DOHH2 (cell line): ENCODE results near the gene IRGC.

ENCODE experiments used
- EZH2phosphoT487 ChIP-seq: fragments of 200-600 bp; sonication (generic); IDR thresholded peaks from 2 replicates; pipeline ENCODE4 v1.6.1; 2017; ENCODE audit warnings: borderline replicate concordance, mild to moderate bottlenecking, antibody characterized with exemption, low read length, moderate library complexity, mixed read lengths
- TF ChIP-seq, protein P1 (sequence below): fragments of 200-600 bp; sonication (generic); IDR thresholded peaks from one replicate; pipeline ENCODE4 v1.5.1; 2014; ENCODE audit warnings: antibody characterized with exemption, mild to moderate bottlenecking, low read depth, low read length; ENCODE audit not compliant: poor library complexity, severe bottlenecking

DNA sequence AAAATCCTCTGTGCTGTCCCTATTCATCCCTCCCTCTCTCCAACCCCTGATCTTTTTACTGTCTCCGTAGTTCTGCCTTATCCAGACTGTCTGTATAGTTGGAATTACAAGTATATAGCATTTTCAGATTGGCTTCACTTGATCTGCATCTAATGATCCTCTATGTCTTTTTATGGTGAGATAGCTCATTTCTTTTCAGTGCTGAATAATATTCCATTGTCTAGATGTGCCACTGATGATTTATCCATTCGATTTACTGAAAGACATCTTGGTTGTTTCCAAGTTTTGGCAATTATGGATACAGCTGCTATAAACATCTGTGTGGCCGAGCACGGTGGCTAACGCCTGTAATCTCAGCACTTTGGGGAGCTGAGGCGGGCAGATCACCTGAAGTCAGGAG is 19.1 kb downstream of the IRGC start:
- TF ChIP-seq, protein P1, sequence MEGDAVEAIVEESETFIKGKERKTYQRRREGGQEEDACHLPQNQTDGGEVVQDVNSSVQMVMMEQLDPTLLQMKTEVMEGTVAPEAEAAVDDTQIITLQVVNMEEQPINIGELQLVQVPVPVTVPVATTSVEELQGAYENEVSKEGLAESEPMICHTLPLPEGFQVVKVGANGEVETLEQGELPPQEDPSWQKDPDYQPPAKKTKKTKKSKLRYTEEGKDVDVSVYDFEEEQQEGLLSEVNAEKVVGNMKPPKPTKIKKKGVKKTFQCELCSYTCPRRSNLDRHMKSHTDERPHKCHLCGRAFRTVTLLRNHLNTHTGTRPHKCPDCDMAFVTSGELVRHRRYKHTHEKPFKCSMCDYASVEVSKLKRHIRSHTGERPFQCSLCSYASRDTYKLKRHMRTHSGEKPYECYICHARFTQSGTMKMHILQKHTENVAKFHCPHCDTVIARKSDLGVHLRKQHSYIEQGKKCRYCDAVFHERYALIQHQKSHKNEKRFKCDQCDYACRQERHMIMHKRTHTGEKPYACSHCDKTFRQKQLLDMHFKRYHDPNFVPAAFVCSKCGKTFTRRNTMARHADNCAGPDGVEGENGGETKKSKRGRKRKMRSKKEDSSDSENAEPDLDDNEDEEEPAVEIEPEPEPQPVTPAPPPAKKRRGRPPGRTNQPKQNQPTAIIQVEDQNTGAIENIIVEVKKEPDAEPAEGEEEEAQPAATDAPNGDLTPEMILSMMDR: no peak
- no peak for TF ChIP-seq EZH2phosphoT487
